Kidney glomerular epithelial cell (primary cell): ENCODE measurements around the gene ATP9B.
"Not testable (repeated sequence)": the region's sequence is repeated elsewhere in the genome, so short reads cannot be mapped to it uniquely, and the experiment has no call there.

Experiments used
- DNase-seq: peaks from one replicate; lab custom pipeline; 2025; lab: John Stamatoyannopoulos, UW

The ATP9B gene

GRCh38 chr18:79242246-79242645 lies 173.1 kb downstream of the ATP9B start:
- peak; percentile 19 for DNase-seq

- no peak for DNase-seq
Observed at GRCh38 chr18:79245517-79246001, 176.4 kb downstream of the ATP9B start.

- DNase-seq = peak; percentile 71
Observed at GRCh38 chr18:79246309-79247108, 177.3 kb downstream of the ATP9B start.

- DNase-seq = no peak
Observed at GRCh38 chr18:79248495-79249060, 179.4 kb downstream of the ATP9B start.

- DNase-seq = no peak
Observed at GRCh38 chr18:79250301-79250981, 181.2 kb downstream of the ATP9B start.

- DNase-seq = no peak
Observed at GRCh38 chr18:79251021-79251420, 181.8 kb downstream of the ATP9B start.

- DNase-seq = no peak
Observed at GRCh38 chr18:79252904-79253633, 183.9 kb downstream of the ATP9B start.

- no peak for DNase-seq
Observed at GRCh38 chr18:79257480-79257879, 188.3 kb downstream of the ATP9B start.

- no peak for DNase-seq
Observed at GRCh38 chr18:79258447-79258846, 189.3 kb downstream of the ATP9B start.

- DNase-seq = no peak
Observed at GRCh38 chr18:79259218-79259617, 190.0 kb downstream of the ATP9B start.

- DNase-seq = no peak
Observed at GRCh38 chr18:79260023-79260422, 190.8 kb downstream of the ATP9B start.

- DNase-seq = no peak
Observed at GRCh38 chr18:79260510-79260909, 191.3 kb downstream of the ATP9B start.

- DNase-seq = not testable (repeated sequence)
Observed at GRCh38 chr18:79265068-79265467, 195.9 kb downstream of the ATP9B start.

GRCh38 chr18:79271812-79272211 lies 202.6 kb downstream of the ATP9B start:
- DNase-seq = not testable (repeated sequence)

- no peak for DNase-seq
Observed at GRCh38 chr18:79272916-79273315, 203.7 kb downstream of the ATP9B start.

- DNase-seq = no peak
Observed at GRCh38 chr18:79274823-79275222, 205.6 kb downstream of the ATP9B start.

GRCh38 chr18:79275461-79275860 lies 206.3 kb downstream of the ATP9B start:
- no peak for DNase-seq

GRCh38 chr18:79275992-79276391 lies 206.8 kb downstream of the ATP9B start:
- no peak for DNase-seq

- no peak for DNase-seq
Observed at GRCh38 chr18:79278896-79279295, 209.7 kb downstream of the ATP9B start.

GRCh38 chr18:79283131-79283810 lies 214.1 kb downstream of the ATP9B start:
- no peak for DNase-seq

- no peak for DNase-seq
Observed at GRCh38 chr18:79283929-79284328, 214.7 kb downstream of the ATP9B start.

- DNase-seq = not testable (repeated sequence)
Observed at GRCh38 chr18:79285191-79285590, 216.0 kb downstream of the ATP9B start.
